ENCODE results near the gene DLG2. TPM values are rescaled to one million over a fixed set of nuclear protein-coding genes. Genes with fewer than 3 reads are reported as not detected.
"Not testable (repeated sequence)": the region's sequence is repeated elsewhere in the genome, so short reads cannot be mapped to it uniquely, and the experiment has no call there.

The DLG2 gene
- total RNA-seq, 1 donor from 2014 or later: 5.9 TPM

DNA sequence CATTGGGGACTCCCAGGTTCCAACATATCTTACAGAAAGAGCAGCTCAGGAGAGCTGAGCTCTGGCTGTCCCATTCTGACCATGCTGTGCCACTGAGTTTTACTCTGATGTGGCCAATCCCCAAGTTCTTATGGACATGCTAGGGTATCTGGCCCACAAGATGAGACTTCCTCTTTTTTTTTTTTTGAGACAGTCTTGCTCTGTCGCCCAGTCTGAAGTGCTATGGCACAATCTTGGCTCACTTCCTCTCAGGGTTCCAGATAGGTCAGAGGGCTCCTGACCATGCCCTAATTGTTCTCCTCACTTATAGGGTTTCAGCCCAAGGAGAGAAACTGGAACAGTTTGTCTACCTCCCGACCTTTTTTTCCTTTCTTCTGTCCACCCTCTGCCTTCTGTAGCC, 2188.7 kb downstream of the DLG2 start:
- no peak overlapping the region for H3K27ac Mint-ChIP-seq
- TF ChIP-seq, protein P1, sequence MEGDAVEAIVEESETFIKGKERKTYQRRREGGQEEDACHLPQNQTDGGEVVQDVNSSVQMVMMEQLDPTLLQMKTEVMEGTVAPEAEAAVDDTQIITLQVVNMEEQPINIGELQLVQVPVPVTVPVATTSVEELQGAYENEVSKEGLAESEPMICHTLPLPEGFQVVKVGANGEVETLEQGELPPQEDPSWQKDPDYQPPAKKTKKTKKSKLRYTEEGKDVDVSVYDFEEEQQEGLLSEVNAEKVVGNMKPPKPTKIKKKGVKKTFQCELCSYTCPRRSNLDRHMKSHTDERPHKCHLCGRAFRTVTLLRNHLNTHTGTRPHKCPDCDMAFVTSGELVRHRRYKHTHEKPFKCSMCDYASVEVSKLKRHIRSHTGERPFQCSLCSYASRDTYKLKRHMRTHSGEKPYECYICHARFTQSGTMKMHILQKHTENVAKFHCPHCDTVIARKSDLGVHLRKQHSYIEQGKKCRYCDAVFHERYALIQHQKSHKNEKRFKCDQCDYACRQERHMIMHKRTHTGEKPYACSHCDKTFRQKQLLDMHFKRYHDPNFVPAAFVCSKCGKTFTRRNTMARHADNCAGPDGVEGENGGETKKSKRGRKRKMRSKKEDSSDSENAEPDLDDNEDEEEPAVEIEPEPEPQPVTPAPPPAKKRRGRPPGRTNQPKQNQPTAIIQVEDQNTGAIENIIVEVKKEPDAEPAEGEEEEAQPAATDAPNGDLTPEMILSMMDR (conservative IDR thresholded peaks at IDR 0.05): no peak
- no peaks in the 10 kb centered on the region for H3K4me1 Mint-ChIP-seq (ENCODE audit: unreplicated experiment)
- DNase-seq (ENCODE audit: extremely low spot score, unreplicated experiment): no peak
- peaks cover 6% of the 10 kb centered on the region for H3K27me3 Mint-ChIP-seq
- H3K4me3 Mint-ChIP-seq: no peak overlapping the region
- no peaks in the 10 kb centered on the region for H3K36me3 Mint-ChIP-seq
- no peaks in the 10 kb centered on the region for H3K9me3 Mint-ChIP-seq

DNA sequence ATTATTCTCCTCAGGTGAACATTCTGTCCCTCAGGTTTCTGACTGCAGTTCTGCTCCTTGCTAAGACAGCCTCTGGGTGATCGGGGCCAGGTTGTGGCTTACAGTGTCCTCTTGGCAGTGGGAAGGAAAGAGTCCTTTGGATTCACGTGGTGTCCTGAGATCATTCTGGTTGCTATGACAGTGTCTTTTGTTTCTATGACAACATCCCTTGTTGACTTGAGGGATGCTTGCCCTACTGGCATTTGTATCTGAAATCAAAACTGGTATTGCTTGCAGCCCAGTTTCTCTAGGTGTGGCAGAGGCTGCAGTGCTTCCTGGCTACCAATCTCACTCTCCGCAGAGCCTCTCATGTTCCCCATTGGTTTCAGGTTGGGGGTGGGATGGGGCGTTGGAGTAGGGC, 2189.2 kb downstream of the DLG2 start:
- H3K4me1 Mint-ChIP-seq (ENCODE audit: unreplicated experiment): no peaks in the 10 kb centered on the region
- peaks cover 6% of the 10 kb centered on the region for H3K27me3 Mint-ChIP-seq
- no peak overlapping the region for H3K4me3 Mint-ChIP-seq
- H3K9me3 Mint-ChIP-seq: no peaks in the 10 kb centered on the region
- DNase-seq (ENCODE audit: extremely low spot score, unreplicated experiment): no peak
- H3K36me3 Mint-ChIP-seq: no peaks in the 10 kb centered on the region
- H3K27ac Mint-ChIP-seq: no peak overlapping the region
- TF ChIP-seq, protein P1 (conservative IDR thresholded peaks at IDR 0.05): no peak

DNA sequence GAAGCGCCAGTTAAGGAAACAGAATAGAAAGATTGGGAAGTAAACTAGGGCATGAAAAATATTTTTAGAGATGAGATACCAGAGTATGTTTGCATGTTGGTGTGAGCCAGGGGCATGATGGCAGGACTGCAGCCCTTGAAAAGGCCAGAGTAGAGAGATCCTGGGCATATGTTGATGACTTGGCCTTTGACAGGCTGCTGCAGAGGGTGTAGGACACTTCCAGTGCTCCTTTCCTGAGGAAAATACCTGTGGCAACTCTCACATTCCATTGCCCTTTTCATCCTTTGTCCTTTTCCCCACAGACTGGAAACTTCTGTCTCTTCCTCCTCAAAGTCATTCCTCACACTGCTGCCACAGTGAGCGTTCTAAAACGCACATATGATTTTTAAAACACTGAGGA, 2190.3 kb downstream of the DLG2 start:
- no peaks in the 10 kb centered on the region for H3K9me3 Mint-ChIP-seq
- H3K27me3 Mint-ChIP-seq: peaks cover 6% of the 10 kb centered on the region
- H3K4me3 Mint-ChIP-seq: no peak overlapping the region
- no peak for DNase-seq (ENCODE audit: extremely low spot score, unreplicated experiment)
- H3K36me3 Mint-ChIP-seq: no peaks in the 10 kb centered on the region
- no peak overlapping the region for H3K27ac Mint-ChIP-seq
- TF ChIP-seq, protein P1 (conservative IDR thresholded peaks at IDR 0.05): no peak
- no peaks in the 10 kb centered on the region for H3K4me1 Mint-ChIP-seq (ENCODE audit: unreplicated experiment)

DNA sequence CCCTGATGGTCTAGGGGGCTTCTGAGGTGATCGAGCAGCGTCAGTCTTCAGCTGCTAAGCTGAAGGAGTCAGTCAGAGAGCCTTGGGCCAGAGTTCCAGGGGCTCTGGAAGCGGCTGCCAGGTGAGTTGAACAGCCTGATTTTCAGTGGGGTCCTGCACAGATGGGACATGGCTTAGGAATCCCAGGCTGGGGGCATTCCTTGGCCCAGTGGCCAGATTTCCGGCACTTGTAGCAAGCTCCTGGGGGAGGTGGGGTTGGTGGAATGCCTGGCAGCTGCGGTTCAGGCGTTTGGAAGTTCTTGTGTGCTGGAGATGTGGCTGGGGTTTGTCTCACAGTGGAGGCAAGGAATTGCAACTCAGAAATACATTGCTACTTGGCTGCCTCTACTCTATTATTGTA, 2192.3 kb downstream of the DLG2 start:
- H3K9me3 Mint-ChIP-seq; H3K27ac Mint-ChIP-seq; H3K36me3 Mint-ChIP-seq; H3K27me3 Mint-ChIP-seq; H3K4me1 Mint-ChIP-seq (ENCODE audit: unreplicated experiment); DNase-seq (ENCODE audit: extremely low spot score, unreplicated experiment); H3K4me3 Mint-ChIP-seq: not testable (repeated sequence)

DNA sequence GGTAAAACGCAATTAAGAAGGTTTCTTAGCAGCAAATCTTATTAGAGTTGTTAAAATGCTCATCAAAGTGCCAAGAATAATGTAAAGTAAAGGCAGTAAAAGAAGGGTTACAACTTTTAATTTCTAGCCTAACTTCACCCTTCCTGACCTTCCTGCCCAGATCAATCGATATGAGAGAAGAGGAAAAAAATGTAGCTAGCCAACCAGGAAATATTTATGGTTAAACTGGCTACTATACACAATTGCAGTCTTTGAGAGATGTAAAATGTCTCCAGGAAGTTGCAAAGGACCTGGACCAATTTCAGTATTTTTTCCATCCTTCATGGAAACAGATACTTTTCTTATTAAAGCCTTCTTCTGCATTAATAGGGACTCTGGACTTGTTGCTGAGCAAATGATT, 2199.2 kb downstream of the DLG2 start:
- Mint-ChIP-seq H3K4me3 (no peak overlapping the region), H3K4me1 (ENCODE audit: unreplicated experiment) (peaks cover 8% of the 10 kb centered on the region), H3K36me3 (no peaks in the 10 kb centered on the region), H3K9me3 (no peaks in the 10 kb centered on the region), H3K27ac (no peak overlapping the region), H3K27me3 (no peaks in the 10 kb centered on the region)
- no peak for DNase-seq (ENCODE audit: extremely low spot score, unreplicated experiment)
- TF ChIP-seq, protein P1 (conservative IDR thresholded peaks at IDR 0.05): no peak

DNA sequence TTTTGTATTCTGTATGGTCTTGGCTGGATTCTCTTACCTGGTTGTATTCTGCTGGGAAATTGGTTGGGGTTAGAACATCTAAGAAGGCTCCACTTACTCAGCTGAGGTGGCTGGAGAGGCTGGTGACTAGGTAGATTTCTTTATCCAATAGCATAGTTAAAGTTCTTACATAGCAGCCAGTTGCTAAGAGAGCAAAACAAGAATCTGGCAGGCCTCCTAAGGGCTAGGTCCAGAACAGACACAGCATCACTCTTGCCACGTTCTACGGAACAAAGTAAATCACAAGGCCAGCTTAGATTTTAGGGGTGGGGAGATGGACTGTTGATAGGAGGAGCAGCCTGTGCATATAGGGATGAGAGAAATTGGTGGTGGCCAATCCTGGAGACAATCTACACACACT, 2199.6 kb downstream of the DLG2 start:
- Mint-ChIP-seq H3K4me1 (ENCODE audit: unreplicated experiment) (peaks cover 8% of the 10 kb centered on the region), H3K27ac (no peak overlapping the region), H3K27me3 (no peaks in the 10 kb centered on the region), H3K36me3 (peaks cover 2% of the 10 kb centered on the region), H3K4me3 (no peak overlapping the region), H3K9me3 (peaks cover 3% of the 10 kb centered on the region)
- TF ChIP-seq, protein P1 (conservative IDR thresholded peaks at IDR 0.05): no peak
- no peak for DNase-seq (ENCODE audit: extremely low spot score, unreplicated experiment)
